Vagina (tissue), 2 donors: ENCODE results near the gene AK9. TPM values are rescaled to one million over a fixed set of nuclear protein-coding genes. Genes with fewer than 3 reads are reported as not detected.

ENCODE experiments used
- DNase-seq, 2 donors: peaks; one replicate each; pipeline ENCODE4 v3.0.0-alpha.2; 2017; ENCODE audit errors: extremely low spot score in 2 of 2
- H3K27ac ChIP-seq: fragments of 200-600 bp; sonication (generic); one replicate; pipeline ENCODE4 v1.5.1; 2019
- H3K27me3 ChIP-seq: fragments of 200-600 bp; sonication (generic); one replicate; pipeline ENCODE4 v1.5.1; 2019
- H3K36me3 ChIP-seq, 2 donors: fragments of 200-600 bp; sonication (generic); one replicate each; pipeline ENCODE4 v1.5.1; 2017 to 2019
- H3K4me1 ChIP-seq: fragments of 200-600 bp; sonication (generic); one replicate; pipeline ENCODE4 v1.5.1; 2019
- H3K4me3 ChIP-seq, 2 donors: fragments of 200-600 bp; sonication (generic); 1 replicate in 1 of 2; 2 replicates in 1 of 2; pipeline ENCODE4 v1.5.1; 2016 to 2019
- H3K9me3 ChIP-seq: fragments of 200-600 bp; sonication (generic); one replicate; pipeline ENCODE4 v1.5.1; 2019
- CTCF ChIP-seq, 3 experiments: fragments of 450-650 bp in 2 of 3; fragments of 200-600 bp in 1 of 3; sonication (generic) in 1 of 3; IDR thresholded peaks; one replicate each; pipeline ENCODE4 v1.5.1; 2017 to 2019; ENCODE audit warnings: antibody characterized with exemption in 3 of 3, mild to moderate bottlenecking in 2 of 3, moderate library complexity in 2 of 3
- POLR2A ChIP-seq, 2 donors: fragments of 450-650 bp; IDR thresholded peaks; one replicate each; pipeline ENCODE4 v1.6.1; 2017; ENCODE audit warnings: antibody characterized with exemption in 2 of 2, mild to moderate bottlenecking in 2 of 2, moderate library complexity in 2 of 2
- POLR2AphosphoS5 ChIP-seq, 2 donors: sonication (generic); formaldehyde crosslinking; IDR thresholded peaks; one replicate each; pipeline ENCODE4 v1.9.0; 2017; ENCODE audit warnings: antibody characterized with exemption in 2 of 2, mild to moderate bottlenecking in 2 of 2, low read depth in 1 of 2; ENCODE audit not compliant: insufficient read depth in 1 of 2
- intact Hi-C: fragments of 100-400 bp; cut with DNase I; formaldehyde crosslinking; loops from one replicate; pipeline ENCODE4 v1.15.1; 2023
- total RNA-seq: library from RNA; depleted of rRNA; stranded (reverse); fragments of >200 nt; gene quantifications from one replicate; pipeline ENCODE4 v1.2.3, GENCODE V29; 2016

Gene AK9
- total RNA-seq: 8.1 TPM

- Histone ChIP-seq H3K27me3 (no peaks in the 10 kb centered on the region), H3K9me3 (no peaks in the 10 kb centered on the region), H3K4me1 (peaks cover 26% of the 10 kb centered on the region), H3K4me3 (peak within 1 kb of the TSS; percentile 81 to 91), H3K36me3 (no peaks in the 10 kb centered on the region), H3K27ac (peak within 1 kb of the TSS; percentile 86)
- intact Hi-C loops: no loop called here
- DNase-seq: peak in 1 of 2 donors; percentile 95
- TF ChIP-seq CTCF (IDR thresholded peaks at IDR 0.05) (no peak), POLR2AphosphoS5 (IDR thresholded peaks at IDR 0.05; ENCODE audit: insufficient read depth in 1 of 2, low read depth in 1 of 2) (peak; percentile 86 to 91), POLR2A (IDR thresholded peaks at IDR 0.05) (no peak)
Measured at GRCh38 chr6:109690737-109691621, at the start of gene AK9, which contains the start of gene FIG4. TSS of gene AK9 (minus strand) at chr6:109691202. CDS start at chr6:109675745, 15,457 bp downstream. TSS of gene FIG4 (plus strand) at chr6:109691296. CDS start at chr6:109691436, 140 bp downstream.

- no peaks in the 10 kb centered on the region for H3K27me3 ChIP-seq
- H3K36me3 ChIP-seq: peaks cover 0 to 23% of the 10 kb centered on the region in 2 donors
- no peak overlapping the region for H3K4me3 ChIP-seq
- H3K4me1 ChIP-seq: no peaks in the 10 kb centered on the region
- no peaks in the 10 kb centered on the region for H3K9me3 ChIP-seq
- no peak overlapping the region for H3K27ac ChIP-seq
- no peak for TF ChIP-seq CTCF (IDR thresholded peaks at IDR 0.05)
- no peak for TF ChIP-seq POLR2AphosphoS5 (IDR thresholded peaks at IDR 0.05; ENCODE audit: insufficient read depth in 1 of 2, low read depth in 1 of 2)
- no peak for TF ChIP-seq POLR2A (IDR thresholded peaks at IDR 0.05)
- intact Hi-C loops: no loop called here
- DNase-seq: no peak
Measured at GRCh38 chr6:109740787-109741186, 49.8 kb upstream of the AK9 start.

- no peaks in the 10 kb centered on the region for H3K9me3 ChIP-seq
- no peaks in the 10 kb centered on the region for H3K4me1 ChIP-seq
- no peaks in the 10 kb centered on the region for H3K27me3 ChIP-seq
- DNase-seq: no peak
- H3K36me3 ChIP-seq: peaks cover 0 to 30% of the 10 kb centered on the region in 2 donors
- H3K4me3 ChIP-seq: no peak overlapping the region
- H3K27ac ChIP-seq: no peak overlapping the region
- intact Hi-C loops: no loop called here
- TF ChIP-seq POLR2A (IDR thresholded peaks at IDR 0.05) (no peak), POLR2AphosphoS5 (IDR thresholded peaks at IDR 0.05; ENCODE audit: insufficient read depth in 1 of 2, low read depth in 1 of 2) (no peak), CTCF (IDR thresholded peaks at IDR 0.05) (no peak)
Measured at GRCh38 chr6:109739686-109740085, 48.7 kb upstream of the AK9 start.

- Histone ChIP-seq H3K9me3 (no peaks in the 10 kb centered on the region), H3K36me3 (peaks cover 0 to 23% of the 10 kb centered on the region in 2 donors)
Measured at GRCh38 chr6:109738667-109739066, 47.7 kb upstream of the AK9 start.

More at GRCh38 chr6:109738667-109739066, 47.7 kb upstream of the AK9 start:
- no peak for DNase-seq
- Histone ChIP-seq H3K4me3 (no peak overlapping the region), H3K27me3 (no peaks in the 10 kb centered on the region), H3K27ac (no peak overlapping the region), H3K4me1 (no peaks in the 10 kb centered on the region)
- intact Hi-C loops: no loop called here
- TF ChIP-seq POLR2A (IDR thresholded peaks at IDR 0.05) (no peak), POLR2AphosphoS5 (IDR thresholded peaks at IDR 0.05; ENCODE audit: insufficient read depth in 1 of 2, low read depth in 1 of 2) (no peak), CTCF (IDR thresholded peaks at IDR 0.05) (no peak)
